ENCODE measurements around the gene LIPC. TPM values are rescaled to one million over a fixed set of nuclear protein-coding genes. Genes with fewer than 3 reads are reported as not detected.

The LIPC gene
- total RNA-seq, 6 experiments from 2014 or later, result 31.1 to 213 (median 86.1) TPM

DNA sequence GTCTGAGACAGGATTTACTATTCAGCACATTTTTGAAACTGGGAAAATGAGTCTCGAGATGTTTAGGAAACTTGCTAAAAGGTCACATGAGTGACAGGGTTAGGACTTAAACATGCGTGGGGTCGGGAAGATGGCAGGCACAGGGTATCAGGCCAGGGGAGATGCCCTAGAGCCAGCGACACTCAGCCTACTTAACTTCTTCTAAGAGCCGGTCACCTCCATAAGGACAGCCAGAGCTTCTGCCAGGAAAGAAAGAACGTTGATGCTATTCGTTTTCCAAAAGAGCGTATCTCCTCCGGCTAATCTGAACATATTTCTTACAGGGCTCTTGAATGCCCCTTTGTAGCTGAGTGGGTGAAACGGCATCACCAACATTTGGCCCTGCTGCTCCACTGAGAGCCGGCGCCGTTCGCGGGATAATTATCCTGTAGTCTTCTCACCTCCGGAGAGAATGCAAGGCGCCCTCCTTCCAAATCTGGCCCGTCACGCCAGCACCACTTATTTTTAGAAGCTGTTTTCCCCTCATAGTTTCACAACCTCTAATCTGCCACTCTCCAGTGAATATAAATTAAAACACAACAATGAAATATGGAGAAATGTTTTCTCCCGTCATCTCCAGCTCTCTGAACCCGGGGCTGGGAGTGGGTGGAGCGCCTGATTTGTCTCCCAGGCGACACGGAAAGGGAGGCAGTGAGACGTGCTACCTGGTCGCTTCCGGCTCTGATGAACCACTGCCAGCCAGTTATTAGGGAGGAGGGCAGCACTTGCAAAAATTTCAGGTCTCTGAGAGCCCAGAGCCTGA is 58.5 kb downstream of the LIPC start:
- Histone ChIP-seq H3K36me3 (no peaks in the 10 kb centered on the region), H3K27ac (no peak overlapping the region), H3K4me1 (peaks cover 0 to 14% (median 4%) of the 10 kb centered on the region in 4 donors), H3K27me3 (no peaks in the 10 kb centered on the region), H3K9me3 (no peaks in the 10 kb centered on the region), H3K4me3 (no peak overlapping the region)
- no peak for ATAC-seq
- intact Hi-C loops (cut with DNase I), result no loop called here
- 86% methylated on average over 17 of the region's 27 CpGs for WGBS (ENCODE audit: insufficient coverage, low coverage, low lambda C conversion rate, missing lambda C conversion rate)
- no peak for DNase-seq
- TF ChIP-seq, protein P1, sequence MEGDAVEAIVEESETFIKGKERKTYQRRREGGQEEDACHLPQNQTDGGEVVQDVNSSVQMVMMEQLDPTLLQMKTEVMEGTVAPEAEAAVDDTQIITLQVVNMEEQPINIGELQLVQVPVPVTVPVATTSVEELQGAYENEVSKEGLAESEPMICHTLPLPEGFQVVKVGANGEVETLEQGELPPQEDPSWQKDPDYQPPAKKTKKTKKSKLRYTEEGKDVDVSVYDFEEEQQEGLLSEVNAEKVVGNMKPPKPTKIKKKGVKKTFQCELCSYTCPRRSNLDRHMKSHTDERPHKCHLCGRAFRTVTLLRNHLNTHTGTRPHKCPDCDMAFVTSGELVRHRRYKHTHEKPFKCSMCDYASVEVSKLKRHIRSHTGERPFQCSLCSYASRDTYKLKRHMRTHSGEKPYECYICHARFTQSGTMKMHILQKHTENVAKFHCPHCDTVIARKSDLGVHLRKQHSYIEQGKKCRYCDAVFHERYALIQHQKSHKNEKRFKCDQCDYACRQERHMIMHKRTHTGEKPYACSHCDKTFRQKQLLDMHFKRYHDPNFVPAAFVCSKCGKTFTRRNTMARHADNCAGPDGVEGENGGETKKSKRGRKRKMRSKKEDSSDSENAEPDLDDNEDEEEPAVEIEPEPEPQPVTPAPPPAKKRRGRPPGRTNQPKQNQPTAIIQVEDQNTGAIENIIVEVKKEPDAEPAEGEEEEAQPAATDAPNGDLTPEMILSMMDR (IDR thresholded peaks at IDR 0.05), result no peak
- TF ChIP-seq POLR2A (IDR thresholded peaks at IDR 0.05), result no peak

DNA sequence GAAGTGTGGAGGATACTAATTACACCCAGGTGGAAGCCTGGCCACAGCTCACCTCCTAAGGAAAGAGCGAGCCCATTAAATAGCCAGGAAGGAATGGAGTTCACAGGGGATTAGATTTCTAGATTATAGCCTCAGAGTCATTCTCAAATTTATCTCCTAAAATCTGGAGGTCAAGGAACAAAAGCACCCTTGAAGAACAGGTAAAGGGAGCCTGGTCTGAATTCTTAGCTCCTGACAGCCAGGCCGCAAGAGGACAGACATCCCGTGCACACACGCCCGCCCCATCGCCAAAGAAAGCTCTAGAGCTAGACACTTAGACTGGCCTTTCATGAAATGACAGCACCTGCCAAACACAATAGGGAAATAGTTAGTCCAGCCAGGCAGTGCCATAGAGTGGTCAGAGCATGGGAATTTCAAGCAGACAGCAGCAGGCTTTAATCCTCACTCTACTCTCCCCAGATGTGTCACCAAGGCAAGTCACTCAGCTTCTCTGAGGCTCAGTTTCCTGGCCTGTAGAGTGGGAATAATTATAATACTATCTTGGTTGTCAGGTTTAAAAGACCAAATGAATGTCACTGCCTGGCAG is 59.2 kb downstream of the LIPC start:
- Histone ChIP-seq H3K36me3 (no peaks in the 10 kb centered on the region), H3K4me1 (peaks cover 0 to 14% (median 4%) of the 10 kb centered on the region in 4 donors), H3K9me3 (no peaks in the 10 kb centered on the region), H3K27ac (peak overlapping the region in 2 of 3 donors; percentile 39 to 47), H3K4me3 (no peak overlapping the region), H3K27me3 (no peaks in the 10 kb centered on the region)
- intact Hi-C loops (cut with DNase I), result no loop called here
- 89% methylated on average over 6 of the region's 6 CpGs for WGBS (ENCODE audit: insufficient coverage, low coverage, low lambda C conversion rate, missing lambda C conversion rate)
- no peak for TF ChIP-seq POLR2A (IDR thresholded peaks at IDR 0.05)
- TF ChIP-seq, protein P1 (IDR thresholded peaks at IDR 0.05), result no peak
- DNase-seq (no peak), ATAC-seq (peak; percentile 24 to 43 (median 39))

DNA sequence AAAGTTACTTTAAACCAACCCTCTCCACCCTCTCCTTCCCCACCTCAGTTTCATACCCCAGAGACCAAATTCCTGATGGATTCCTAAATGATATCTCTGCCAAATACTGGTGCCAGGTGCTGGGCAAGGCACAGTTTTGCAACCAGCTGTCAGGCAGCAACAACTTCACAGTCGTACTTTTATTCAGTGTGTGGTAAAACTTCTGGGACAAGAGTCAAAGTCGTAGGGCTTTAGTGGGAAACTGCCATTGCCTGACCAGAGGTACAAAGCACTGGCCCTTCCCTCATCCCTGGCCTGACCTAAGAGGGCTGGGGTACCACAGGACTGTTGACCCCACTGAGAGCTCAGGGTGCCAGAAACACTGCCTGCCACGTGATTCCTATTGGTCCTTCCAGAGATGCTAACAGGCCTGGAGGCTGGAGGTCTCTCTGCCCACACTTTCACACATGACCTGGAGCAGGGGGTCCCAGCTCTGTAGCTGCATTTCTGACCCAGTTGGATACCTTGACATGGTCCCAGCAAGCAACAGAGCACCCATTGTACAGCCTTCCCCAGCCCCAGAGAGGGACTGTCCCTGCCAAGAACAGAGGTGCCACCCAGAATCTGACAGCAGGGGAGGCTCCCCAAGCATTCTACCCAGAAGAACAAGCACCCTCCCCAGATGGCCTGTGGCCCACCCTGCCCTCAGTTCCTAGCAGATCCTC is 59.9 kb downstream of the LIPC start:
- intact Hi-C loops (cut with DNase I), result no loop called here
- ATAC-seq (peak; percentile 64 to 83 (median 72)), DNase-seq (peak in 1 of 3 donors; percentile 60)
- Histone ChIP-seq H3K4me3 (no peak overlapping the region), H3K9me3 (no peaks in the 10 kb centered on the region), H3K36me3 (no peaks in the 10 kb centered on the region), H3K27me3 (no peaks in the 10 kb centered on the region), H3K4me1 (peaks cover 0 to 14% (median 4%) of the 10 kb centered on the region in 4 donors), H3K27ac (peak overlapping the region in 2 of 3 donors; percentile 39 to 47)
- 46% methylated on average over 2 of the region's 3 CpGs for whole genome bisulfite sequencing (ENCODE audit: insufficient coverage, low coverage, low lambda C conversion rate, missing lambda C conversion rate)
- TF ChIP-seq, protein P1 (IDR thresholded peaks at IDR 0.05), result no peak
- TF ChIP-seq POLR2A (IDR thresholded peaks at IDR 0.05), result no peak

- H3K9me3 ChIP-seq, result no peaks in the 10 kb centered on the region
- H3K4me1 ChIP-seq, result peaks cover 0 to 14% (median 4%) of the 10 kb centered on the region in 4 donors
- no peak for ATAC-seq
- H3K27ac ChIP-seq, result no peak overlapping the region
- peak in 1 of 3 donors; percentile 39 for DNase-seq
- no peaks in the 10 kb centered on the region for H3K36me3 ChIP-seq
- 88% methylated on average over 7 of the region's 7 CpGs for WGBS (ENCODE audit: insufficient coverage, low coverage, low lambda C conversion rate, missing lambda C conversion rate)
- intact Hi-C loops (cut with DNase I), result no loop called here
- H3K27me3 ChIP-seq, result no peaks in the 10 kb centered on the region
- TF ChIP-seq POLR2A (IDR thresholded peaks at IDR 0.05), result no peak
- TF ChIP-seq, protein P1 (IDR thresholded peaks at IDR 0.05), result no peak
- no peak overlapping the region for H3K4me3 ChIP-seq
These were observed 61.0 kb downstream of the LIPC start for GRCh38 chr15:58492661-58493397.
